Lower leg skin (tissue), 3 donors: ENCODE measurements around the gene CFAP92.

Experiments used
- POLR2A ChIP-seq, 2 donors: fragments of 450-650 bp; IDR thresholded peaks; one replicate each; pipeline ENCODE4 v1.6.1; 2016 to 2017; ENCODE audit warnings: antibody characterized with exemption in 2 of 2, mild to moderate bottlenecking in 1 of 2, moderate library complexity in 1 of 2
- TF ChIP-seq, protein P1 (sequence below), 3 donors: fragments of 450-650 bp; IDR thresholded peaks; one replicate each; pipeline ENCODE4 v1.5.1; 2016; ENCODE audit warnings: antibody characterized with exemption in 3 of 3, mild to moderate bottlenecking in 3 of 3, moderate library complexity in 2 of 3

DNA sequence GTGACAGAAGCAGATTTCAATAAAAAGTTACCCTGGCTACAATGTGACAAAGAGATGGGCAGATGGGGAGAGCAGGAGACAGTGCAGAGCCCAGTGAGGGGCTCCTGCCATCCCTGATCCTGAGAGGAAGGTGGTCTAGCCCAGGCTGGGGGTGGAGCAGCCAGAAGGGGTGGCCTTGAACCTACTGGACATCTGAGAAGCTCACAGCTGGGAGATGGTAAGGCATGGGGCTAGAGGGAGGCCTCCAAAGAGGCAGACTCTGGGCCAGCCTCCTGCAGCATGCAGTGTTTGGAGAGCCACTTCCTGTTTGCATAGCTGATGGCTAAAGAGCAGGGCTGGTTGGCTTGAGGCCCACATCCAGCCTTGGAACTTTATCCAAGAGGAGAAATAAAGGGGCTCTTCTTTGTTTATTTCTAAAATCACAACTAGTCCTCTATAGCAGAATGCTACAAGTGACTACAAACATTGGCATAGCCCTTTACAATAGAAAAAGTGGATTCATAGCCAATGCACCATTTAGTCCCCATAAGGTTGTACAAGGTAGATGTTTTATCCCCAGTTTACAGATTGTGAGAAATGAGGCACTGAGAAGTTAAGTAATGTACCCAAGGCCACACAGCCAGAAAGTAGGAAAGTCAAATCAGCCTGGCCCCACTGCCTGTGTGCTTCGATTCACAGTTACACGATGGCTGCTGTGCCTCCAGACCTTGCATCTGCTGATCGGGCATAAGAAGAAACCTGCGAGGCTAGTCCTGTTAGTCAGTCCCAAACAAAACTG is 11.8 kb upstream of the CFAP92 start:
- TF ChIP-seq, protein P1, sequence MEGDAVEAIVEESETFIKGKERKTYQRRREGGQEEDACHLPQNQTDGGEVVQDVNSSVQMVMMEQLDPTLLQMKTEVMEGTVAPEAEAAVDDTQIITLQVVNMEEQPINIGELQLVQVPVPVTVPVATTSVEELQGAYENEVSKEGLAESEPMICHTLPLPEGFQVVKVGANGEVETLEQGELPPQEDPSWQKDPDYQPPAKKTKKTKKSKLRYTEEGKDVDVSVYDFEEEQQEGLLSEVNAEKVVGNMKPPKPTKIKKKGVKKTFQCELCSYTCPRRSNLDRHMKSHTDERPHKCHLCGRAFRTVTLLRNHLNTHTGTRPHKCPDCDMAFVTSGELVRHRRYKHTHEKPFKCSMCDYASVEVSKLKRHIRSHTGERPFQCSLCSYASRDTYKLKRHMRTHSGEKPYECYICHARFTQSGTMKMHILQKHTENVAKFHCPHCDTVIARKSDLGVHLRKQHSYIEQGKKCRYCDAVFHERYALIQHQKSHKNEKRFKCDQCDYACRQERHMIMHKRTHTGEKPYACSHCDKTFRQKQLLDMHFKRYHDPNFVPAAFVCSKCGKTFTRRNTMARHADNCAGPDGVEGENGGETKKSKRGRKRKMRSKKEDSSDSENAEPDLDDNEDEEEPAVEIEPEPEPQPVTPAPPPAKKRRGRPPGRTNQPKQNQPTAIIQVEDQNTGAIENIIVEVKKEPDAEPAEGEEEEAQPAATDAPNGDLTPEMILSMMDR (IDR thresholded peaks at IDR 0.05) = no peak
- no peak for TF ChIP-seq POLR2A (IDR thresholded peaks at IDR 0.05)
